ENCODE results near the gene ONECUT1.

Gene ONECUT1

DNA sequence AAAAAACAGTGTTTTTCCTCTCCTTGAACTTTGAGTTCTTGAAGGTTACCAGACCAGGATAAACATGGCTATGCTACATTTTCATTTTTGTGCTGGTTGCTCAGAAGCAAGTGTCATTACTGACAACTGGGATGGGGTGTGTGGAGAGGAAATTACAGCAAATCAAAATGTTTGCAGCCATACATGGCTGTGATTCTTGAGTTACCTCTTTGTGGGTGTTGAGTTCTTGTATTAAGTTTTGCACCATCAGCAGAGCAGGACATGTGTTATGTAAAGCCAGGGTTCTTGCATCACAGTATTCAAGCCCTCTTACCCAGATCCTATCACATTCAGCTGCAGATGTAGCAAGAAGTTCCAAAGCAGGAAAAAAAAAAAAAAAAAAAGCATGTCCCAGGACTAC, 57.0 kb downstream of the ONECUT1 start:
- DNase-seq (ENCODE audit: low spot score) = no peak
- in situ Hi-C loops (cut with MboI; ENCODE audit: low sequenced_read_pairs, unreplicated experiment) = loop anchor here (10.0 kb wide), 2 partner anchors 408 to 488 kb away; no protein-coding TSS in a partner anchor
- TF ChIP-seq, protein P1, sequence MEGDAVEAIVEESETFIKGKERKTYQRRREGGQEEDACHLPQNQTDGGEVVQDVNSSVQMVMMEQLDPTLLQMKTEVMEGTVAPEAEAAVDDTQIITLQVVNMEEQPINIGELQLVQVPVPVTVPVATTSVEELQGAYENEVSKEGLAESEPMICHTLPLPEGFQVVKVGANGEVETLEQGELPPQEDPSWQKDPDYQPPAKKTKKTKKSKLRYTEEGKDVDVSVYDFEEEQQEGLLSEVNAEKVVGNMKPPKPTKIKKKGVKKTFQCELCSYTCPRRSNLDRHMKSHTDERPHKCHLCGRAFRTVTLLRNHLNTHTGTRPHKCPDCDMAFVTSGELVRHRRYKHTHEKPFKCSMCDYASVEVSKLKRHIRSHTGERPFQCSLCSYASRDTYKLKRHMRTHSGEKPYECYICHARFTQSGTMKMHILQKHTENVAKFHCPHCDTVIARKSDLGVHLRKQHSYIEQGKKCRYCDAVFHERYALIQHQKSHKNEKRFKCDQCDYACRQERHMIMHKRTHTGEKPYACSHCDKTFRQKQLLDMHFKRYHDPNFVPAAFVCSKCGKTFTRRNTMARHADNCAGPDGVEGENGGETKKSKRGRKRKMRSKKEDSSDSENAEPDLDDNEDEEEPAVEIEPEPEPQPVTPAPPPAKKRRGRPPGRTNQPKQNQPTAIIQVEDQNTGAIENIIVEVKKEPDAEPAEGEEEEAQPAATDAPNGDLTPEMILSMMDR (IDR thresholded peaks at IDR 0.05; ENCODE audit: borderline replicate concordance, control extremely low read depth, extremely low read depth, insufficient read depth, missing control alignments) = no peak

DNA sequence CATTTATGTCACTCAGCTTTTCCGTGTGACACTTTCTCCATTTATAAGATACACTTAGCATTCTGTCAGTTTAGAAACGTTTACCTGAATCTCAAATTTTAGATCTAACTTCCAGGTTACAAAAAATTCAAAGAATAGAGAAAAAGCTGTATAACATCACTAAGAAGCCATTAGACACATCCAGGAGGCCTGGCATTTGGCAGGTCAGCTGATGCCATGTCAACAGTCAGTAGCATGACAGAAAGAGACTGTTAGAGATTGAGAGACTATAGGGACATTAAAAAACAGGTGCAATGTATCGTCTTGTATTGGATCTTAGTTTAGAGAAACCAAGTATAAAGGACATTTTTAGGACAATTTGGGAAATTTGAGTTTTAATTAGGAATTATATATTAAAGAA, 57.6 kb downstream of the ONECUT1 start:
- TF ChIP-seq, protein P1 (IDR thresholded peaks at IDR 0.05; ENCODE audit: borderline replicate concordance, control extremely low read depth, extremely low read depth, insufficient read depth, missing control alignments) = no peak
- in situ Hi-C loops (cut with MboI; ENCODE audit: low sequenced_read_pairs, unreplicated experiment) = loop anchor here (10.0 kb wide), 2 partner anchors 408 to 488 kb away; no protein-coding TSS in a partner anchor

DNA sequence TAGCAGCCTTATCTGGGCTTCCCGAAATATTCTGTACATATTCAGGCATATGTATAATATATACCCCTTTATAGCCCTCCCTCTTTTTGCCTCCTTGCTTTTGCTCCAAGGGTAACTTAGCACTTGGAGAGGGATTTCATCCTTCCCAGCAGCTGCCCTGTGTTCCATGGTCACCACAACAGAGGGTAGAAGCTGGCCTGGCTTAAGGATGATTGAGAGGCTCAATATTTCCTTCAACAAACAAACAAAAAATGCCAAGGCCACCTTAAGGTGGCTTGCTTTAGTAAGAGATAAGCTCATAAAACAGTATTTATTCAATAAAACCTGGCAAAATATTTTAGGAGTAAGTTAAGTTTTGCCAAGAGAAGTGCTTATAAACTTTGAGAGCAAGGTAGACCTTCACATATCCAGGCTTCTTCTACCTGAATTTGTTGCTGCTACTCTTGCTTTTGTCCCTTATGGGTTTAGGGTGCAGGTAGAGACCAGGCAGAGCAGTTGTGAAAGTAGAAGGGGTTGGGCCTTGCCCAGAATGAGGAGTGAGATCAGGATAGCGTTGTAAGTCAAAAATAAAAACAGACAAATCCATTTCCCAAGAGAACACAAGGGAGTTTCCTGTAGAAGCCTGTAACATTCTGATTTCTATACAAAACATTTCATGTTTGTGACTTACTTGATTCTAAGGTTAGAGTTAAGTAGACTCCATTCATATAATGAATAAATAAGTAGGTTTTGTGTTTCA, 58.2 kb downstream of the ONECUT1 start:
- no peak for DNase-seq (ENCODE audit: low spot score)
- TF ChIP-seq, protein P1 (IDR thresholded peaks at IDR 0.05; ENCODE audit: borderline replicate concordance, control extremely low read depth, extremely low read depth, insufficient read depth, missing control alignments) = no peak
- in situ Hi-C loops (cut with MboI; ENCODE audit: low sequenced_read_pairs, unreplicated experiment) = loop anchor here (10.0 kb wide), 2 partner anchors 407 to 487 kb away; no protein-coding TSS in a partner anchor

More for the DNA sequence above, 57.6 kb downstream of the ONECUT1 start:
- DNase-seq (ENCODE audit: low spot score) = no peak

DNA sequence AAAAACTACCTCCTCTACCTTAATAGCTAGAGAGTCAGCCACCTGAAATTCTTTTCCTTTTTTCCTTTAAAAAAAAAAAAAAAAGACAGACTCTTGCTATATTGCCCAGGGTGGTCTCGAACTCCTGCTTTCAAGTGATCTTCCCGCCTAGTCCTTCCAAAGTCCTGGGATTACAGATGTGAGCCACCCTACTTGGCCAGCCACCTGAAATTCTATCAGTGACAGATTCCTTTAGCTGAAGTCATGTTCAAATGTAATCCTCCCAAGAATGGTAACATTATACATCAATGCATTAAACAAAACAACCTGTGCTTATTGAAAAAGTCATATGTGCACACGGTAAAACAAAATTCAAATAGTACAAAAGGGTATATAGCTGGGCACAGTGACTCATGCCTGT, 59.1 kb downstream of the ONECUT1 start:
- TF ChIP-seq, protein P1 (IDR thresholded peaks at IDR 0.05; ENCODE audit: borderline replicate concordance, control extremely low read depth, extremely low read depth, insufficient read depth, missing control alignments) = no peak
- DNase-seq (ENCODE audit: low spot score) = no peak
- in situ Hi-C loops (cut with MboI; ENCODE audit: low sequenced_read_pairs, unreplicated experiment) = loop anchor here (10.0 kb wide), 2 partner anchors 406 to 486 kb away; no protein-coding TSS in a partner anchor

DNA sequence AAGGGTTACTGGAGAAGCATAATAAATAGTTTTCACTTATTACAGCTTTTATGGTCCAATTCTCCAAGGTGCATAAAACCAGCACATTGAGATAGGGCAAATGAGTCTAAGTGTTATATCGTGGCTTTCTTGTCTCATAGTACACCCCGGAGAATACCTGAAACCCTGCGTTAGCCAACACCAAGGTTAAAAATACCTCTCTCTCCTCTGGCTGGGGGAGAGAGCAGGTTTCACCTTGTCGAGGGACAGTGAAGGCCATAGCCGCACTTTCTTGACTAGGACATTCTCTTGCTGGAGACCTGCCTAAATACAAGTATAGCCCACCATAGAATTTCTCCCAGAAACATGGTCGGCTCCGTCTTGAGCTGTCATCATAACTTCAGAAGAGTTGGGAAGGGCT, 59.5 kb downstream of the ONECUT1 start:
- in situ Hi-C loops (cut with MboI; ENCODE audit: low sequenced_read_pairs, unreplicated experiment) = loop anchor here (10.0 kb wide), 2 partner anchors 406 to 486 kb away; no protein-coding TSS in a partner anchor

DNA sequence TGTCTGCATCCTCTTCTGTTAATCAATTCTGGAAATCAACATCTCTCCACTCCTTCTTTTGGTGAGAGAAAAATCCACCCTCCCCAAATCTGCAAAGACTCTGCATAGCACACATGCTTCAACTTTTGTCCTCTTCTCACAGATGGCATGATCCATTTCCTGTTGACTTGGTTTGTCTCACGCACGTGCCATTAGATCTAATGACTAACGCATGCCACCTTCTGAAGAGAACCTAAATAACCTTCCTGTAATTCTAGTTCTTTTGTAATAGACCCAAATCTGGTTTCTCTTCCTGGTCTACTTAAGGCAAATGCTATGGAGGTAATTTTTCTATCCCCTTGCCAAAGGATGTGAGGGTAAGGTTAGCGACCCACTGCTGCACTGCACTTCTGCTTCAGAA, 60.0 kb downstream of the ONECUT1 start:
- in situ Hi-C loops (cut with MboI; ENCODE audit: low sequenced_read_pairs, unreplicated experiment) = loop anchor here (10.0 kb wide), 2 partner anchors 405 to 485 kb away; no protein-coding TSS in a partner anchor
- DNase-seq (ENCODE audit: low spot score) = peak; percentile 15
- TF ChIP-seq, protein P1 (IDR thresholded peaks at IDR 0.05; ENCODE audit: borderline replicate concordance, control extremely low read depth, extremely low read depth, insufficient read depth, missing control alignments) = no peak

More for the DNA sequence above, 59.5 kb downstream of the ONECUT1 start:
- TF ChIP-seq, protein P1 (IDR thresholded peaks at IDR 0.05; ENCODE audit: borderline replicate concordance, control extremely low read depth, extremely low read depth, insufficient read depth, missing control alignments) = no peak
- no peak for DNase-seq (ENCODE audit: low spot score)

Data from GM13976 (cell line).